Measurements from ENCODE around the gene SGSM1.

DNA sequence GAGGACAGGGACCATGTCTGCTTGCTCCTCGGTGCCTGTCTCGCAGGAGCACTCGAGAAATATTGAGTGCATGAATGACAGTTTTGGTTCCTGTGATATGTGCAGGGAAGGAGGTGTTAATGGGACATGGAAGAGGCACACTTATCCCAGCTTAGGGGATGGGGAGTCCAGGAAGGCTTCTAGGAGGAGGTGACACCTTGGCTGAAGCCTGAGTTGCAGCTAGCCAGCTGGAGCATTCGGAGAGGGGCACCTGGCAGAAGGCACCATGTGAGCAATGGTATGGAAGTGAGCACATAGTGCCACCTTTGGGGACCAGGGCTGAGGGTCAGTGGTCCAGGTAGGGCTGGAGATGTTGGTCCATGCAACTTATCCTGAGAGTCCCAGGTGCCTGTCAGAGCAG lies 18.9 kb downstream of the SGSM1 start:
- TF ChIP-seq, protein P1, sequence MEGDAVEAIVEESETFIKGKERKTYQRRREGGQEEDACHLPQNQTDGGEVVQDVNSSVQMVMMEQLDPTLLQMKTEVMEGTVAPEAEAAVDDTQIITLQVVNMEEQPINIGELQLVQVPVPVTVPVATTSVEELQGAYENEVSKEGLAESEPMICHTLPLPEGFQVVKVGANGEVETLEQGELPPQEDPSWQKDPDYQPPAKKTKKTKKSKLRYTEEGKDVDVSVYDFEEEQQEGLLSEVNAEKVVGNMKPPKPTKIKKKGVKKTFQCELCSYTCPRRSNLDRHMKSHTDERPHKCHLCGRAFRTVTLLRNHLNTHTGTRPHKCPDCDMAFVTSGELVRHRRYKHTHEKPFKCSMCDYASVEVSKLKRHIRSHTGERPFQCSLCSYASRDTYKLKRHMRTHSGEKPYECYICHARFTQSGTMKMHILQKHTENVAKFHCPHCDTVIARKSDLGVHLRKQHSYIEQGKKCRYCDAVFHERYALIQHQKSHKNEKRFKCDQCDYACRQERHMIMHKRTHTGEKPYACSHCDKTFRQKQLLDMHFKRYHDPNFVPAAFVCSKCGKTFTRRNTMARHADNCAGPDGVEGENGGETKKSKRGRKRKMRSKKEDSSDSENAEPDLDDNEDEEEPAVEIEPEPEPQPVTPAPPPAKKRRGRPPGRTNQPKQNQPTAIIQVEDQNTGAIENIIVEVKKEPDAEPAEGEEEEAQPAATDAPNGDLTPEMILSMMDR (IDR thresholded peaks at IDR 0.05; ENCODE audit: borderline replicate concordance, extremely low read depth, low read length, poor library complexity, severe bottlenecking), result no peak
- no peak for TF ChIP-seq EZH2 (IDR thresholded peaks at IDR 0.05; ENCODE audit: borderline replicate concordance, low read depth, low read length, severe bottlenecking)

Data from DND-41 (cell line).